Liver (tissue), 3 donors: ENCODE measurements around the gene AIMP1.

ENCODE experiments used
- CTCF ChIP-seq: fragments of 150-350 bp; IDR thresholded peaks from 2 replicates; pipeline ENCODE4 v1.5.1; 2017; ENCODE audit warnings: improper control_type of control experiment, low read depth, low read length; ENCODE audit not compliant: missing input control
- EGR1 ChIP-seq, 2 donors: IDR thresholded peaks; 2 replicates each; pipeline ENCODE4 v1.6.1; 2016 to 2018; ENCODE audit warnings: antibody characterized with exemption in 2 of 2, low read depth in 2 of 2
- GABPA ChIP-seq, 2 donors: IDR thresholded peaks in 1 of 2; conservative IDR thresholded peaks in 1 of 2; 2 replicates each; pipeline ENCODE4 v1.6.1; 2016; ENCODE audit warnings: antibody characterized with exemption in 2 of 2, mild to moderate bottlenecking in 1 of 2, moderate library complexity in 1 of 2
- HNF4A ChIP-seq, 2 donors: conservative IDR thresholded peaks; 2 replicates each; pipeline ENCODE4 v1.6.1; 2016; ENCODE audit warnings: antibody characterized with exemption in 2 of 2, mild to moderate bottlenecking in 2 of 2
- JUND ChIP-seq, 2 donors: IDR thresholded peaks; 2 replicates each; pipeline ENCODE4 v1.6.1; 2016; ENCODE audit warnings: antibody characterized with exemption in 2 of 2
- MAX ChIP-seq: IDR thresholded peaks from 2 replicates; pipeline ENCODE4 v1.6.1; 2016; ENCODE audit warnings: antibody characterized with exemption
- RAD21 ChIP-seq, 2 donors: IDR thresholded peaks; 2 replicates each; pipeline ENCODE4 v1.6.1; 2016; ENCODE audit warnings: antibody characterized with exemption in 2 of 2, mild to moderate bottlenecking in 2 of 2
- RXRA ChIP-seq, 2 donors: IDR thresholded peaks; 2 replicates each; pipeline ENCODE4 v1.6.1; 2017 to 2018; ENCODE audit warnings: antibody characterized with exemption in 2 of 2, mild to moderate bottlenecking in 1 of 2
- SP1 ChIP-seq: IDR thresholded peaks from 2 replicates; pipeline ENCODE4 v1.6.1; 2018; ENCODE audit warnings: antibody characterized with exemption, mild to moderate bottlenecking
- TAF1 ChIP-seq: conservative IDR thresholded peaks from 2 replicates; pipeline ENCODE4 v1.6.1; 2016; ENCODE audit warnings: antibody characterized with exemption, mild to moderate bottlenecking
- YY1 ChIP-seq: IDR thresholded peaks from 2 replicates; pipeline ENCODE4 v1.6.1; 2016; ENCODE audit warnings: antibody characterized with exemption, mild to moderate bottlenecking
- ZBTB33 ChIP-seq: IDR thresholded peaks from 2 replicates; pipeline ENCODE4 v1.6.1; 2016; ENCODE audit warnings: antibody characterized with exemption
- TF ChIP-seq, protein P1 (sequence below): IDR thresholded peaks from 2 replicates; pipeline ENCODE4 v1.6.1; 2016; ENCODE audit warnings: antibody characterized with exemption, mild to moderate bottlenecking
- donor health status: healthy.
- donor health status: healthy.

- TF ChIP-seq RXRA (IDR thresholded peaks at IDR 0.05) (no peak), CTCF (no peak), MAX (no peak), TAF1 (no peak), JUND (IDR thresholded peaks at IDR 0.05) (no peak), RAD21 (IDR thresholded peaks at IDR 0.05) (no peak), ZBTB33 (no peak), EGR1 (IDR thresholded peaks at IDR 0.05; ENCODE audit: low read depth in 2 of 2) (no peak), YY1 (no peak), GABPA (IDR thresholded peaks at IDR 0.05 in 1 of 2, conservative IDR thresholded peaks at IDR 0.05 in 1 of 2) (no peak), SP1 (no peak), HNF4A (conservative IDR thresholded peaks at IDR 0.05) (no peak)
- TF ChIP-seq, protein P1, sequence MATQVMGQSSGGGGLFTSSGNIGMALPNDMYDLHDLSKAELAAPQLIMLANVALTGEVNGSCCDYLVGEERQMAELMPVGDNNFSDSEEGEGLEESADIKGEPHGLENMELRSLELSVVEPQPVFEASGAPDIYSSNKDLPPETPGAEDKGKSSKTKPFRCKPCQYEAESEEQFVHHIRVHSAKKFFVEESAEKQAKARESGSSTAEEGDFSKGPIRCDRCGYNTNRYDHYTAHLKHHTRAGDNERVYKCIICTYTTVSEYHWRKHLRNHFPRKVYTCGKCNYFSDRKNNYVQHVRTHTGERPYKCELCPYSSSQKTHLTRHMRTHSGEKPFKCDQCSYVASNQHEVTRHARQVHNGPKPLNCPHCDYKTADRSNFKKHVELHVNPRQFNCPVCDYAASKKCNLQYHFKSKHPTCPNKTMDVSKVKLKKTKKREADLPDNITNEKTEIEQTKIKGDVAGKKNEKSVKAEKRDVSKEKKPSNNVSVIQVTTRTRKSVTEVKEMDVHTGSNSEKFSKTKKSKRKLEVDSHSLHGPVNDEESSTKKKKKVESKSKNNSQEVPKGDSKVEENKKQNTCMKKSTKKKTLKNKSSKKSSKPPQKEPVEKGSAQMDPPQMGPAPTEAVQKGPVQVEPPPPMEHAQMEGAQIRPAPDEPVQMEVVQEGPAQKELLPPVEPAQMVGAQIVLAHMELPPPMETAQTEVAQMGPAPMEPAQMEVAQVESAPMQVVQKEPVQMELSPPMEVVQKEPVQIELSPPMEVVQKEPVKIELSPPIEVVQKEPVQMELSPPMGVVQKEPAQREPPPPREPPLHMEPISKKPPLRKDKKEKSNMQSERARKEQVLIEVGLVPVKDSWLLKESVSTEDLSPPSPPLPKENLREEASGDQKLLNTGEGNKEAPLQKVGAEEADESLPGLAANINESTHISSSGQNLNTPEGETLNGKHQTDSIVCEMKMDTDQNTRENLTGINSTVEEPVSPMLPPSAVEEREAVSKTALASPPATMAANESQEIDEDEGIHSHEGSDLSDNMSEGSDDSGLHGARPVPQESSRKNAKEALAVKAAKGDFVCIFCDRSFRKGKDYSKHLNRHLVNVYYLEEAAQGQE = no peak
Observed at GRCh38 chr4:106395582-106395981, 79.2 kb downstream of the AIMP1 start.
